ENCODE data around the gene PRELP.

DNA sequence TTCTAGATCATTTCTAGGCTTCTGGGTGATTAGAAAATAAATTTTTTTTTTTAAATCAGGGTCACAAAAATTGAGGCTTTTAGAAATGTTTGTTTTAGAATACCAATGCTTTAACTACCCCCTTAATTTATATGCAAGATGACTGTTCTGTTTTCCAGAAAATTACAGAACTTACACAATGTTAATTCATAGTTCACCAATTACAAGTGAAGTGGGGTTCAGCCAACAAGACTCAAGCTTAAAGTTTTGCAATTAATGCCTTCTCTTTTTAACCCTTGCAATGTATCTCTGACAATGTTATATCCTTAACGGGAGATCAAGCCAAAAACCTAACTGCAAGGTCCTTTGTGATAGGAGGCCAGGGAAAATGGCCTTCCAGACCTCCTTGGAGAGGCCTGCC is 5.6 kb downstream of the PRELP start:
- no peak for TF ChIP-seq ZNF274 (IDR thresholded peaks at IDR 0.05; ENCODE audit: low read depth, low read length)
- no peak for TF ChIP-seq SUZ12 (IDR thresholded peaks at IDR 0.05; ENCODE audit: extremely low read depth, insufficient read depth, insufficient read length)
- no peak for TF ChIP-seq YY1 (IDR thresholded peaks at IDR 0.05; ENCODE audit: insufficient read depth, insufficient read length)
